ENCODE measurements around the gene RAD18. TPM values are rescaled to one million over a fixed set of nuclear protein-coding genes. Genes with fewer than 3 reads are reported as not detected.

Gene RAD18
- total RNA-seq, 2 experiments from 2014 or later = 39.9 to 44.8 TPM

DNA sequence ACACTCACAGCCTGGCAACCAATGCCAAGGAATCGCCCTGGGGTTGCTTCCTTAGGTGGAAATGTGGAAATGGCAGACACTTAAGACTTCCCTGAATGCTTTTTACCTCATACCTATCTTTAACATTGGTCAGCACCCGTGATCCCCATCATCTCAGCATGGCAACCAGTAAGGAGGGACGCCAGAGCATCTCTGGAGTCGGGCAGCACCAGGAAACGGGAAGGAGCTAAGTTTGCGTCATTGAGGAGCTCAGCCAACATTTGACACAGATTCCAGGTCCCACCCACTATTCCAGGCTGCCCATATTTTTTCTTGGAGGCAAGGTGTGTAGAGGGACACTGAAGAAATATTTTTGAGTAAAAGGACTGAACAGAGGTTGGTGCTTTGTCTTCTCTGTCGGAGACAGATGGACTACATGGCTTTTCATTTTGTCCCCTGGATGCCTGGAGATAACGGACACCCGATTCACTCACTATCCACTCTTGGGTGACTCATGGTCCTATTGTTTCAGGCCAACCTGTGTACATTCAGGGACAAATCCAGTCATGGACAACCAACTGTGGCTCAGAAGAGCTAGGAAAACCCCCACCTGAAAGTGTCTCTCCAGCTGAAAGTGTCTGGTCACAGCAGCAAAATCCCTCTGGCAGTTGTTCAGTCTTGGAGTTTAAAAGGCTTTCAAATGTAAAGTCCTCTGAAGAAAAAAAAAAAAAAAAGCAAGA, 123.5 kb downstream of the RAD18 start:
- Histone ChIP-seq H4K20me1 (ENCODE audit: insufficient read depth, low read length) (no peaks in the 10 kb centered on the region), H3K9me3 (ENCODE audit: low read length) (no peaks in the 10 kb centered on the region), H3K27ac (ENCODE audit: low read depth, low read length, poor library complexity, severe bottlenecking) (no peak overlapping the region), H3K9me2 (ENCODE audit: insufficient read depth, low read length) (no peaks in the 10 kb centered on the region), H3K36me3 (ENCODE audit: insufficient read depth, low read length) (no peaks in the 10 kb centered on the region), H2AFZ (ENCODE audit: low read length) (no peak overlapping the region), H3K4me1 (ENCODE audit: insufficient read depth, low read length, poor library complexity, severe bottlenecking) (no peaks in the 10 kb centered on the region), H3K4me3 (ENCODE audit: low read depth, low read length, poor library complexity, severe bottlenecking) (no peak overlapping the region), H3K79me2 (ENCODE audit: insufficient read depth, low read depth, low read length) (no peaks in the 10 kb centered on the region), H3K4me2 (ENCODE audit: low read length) (no peak overlapping the region)
- CTCF ChIA-PET (ENCODE audit: unreplicated experiment) = no interaction called here
- BruUV-seq (replicated peaks) = no TSS peak
- POLR2A ChIA-PET = interaction anchor here (0.6 kb wide), 2 partner anchors 241 to 440 kb away, joined by 3 to 5 read pairs; no protein-coding TSS in a partner anchor
- DNase-seq (ENCODE audit: low spot score) = no peak
- intact Hi-C loops (cut with micrococcal nuclease; ENCODE audit: unreplicated experiment) = no loop called here
- TF ChIP-seq EZH2phosphoT487 (IDR thresholded peaks at IDR 0.05; ENCODE audit: borderline replicate concordance, low read depth, low read length) = no peak
- TF ChIP-seq, protein P1, sequence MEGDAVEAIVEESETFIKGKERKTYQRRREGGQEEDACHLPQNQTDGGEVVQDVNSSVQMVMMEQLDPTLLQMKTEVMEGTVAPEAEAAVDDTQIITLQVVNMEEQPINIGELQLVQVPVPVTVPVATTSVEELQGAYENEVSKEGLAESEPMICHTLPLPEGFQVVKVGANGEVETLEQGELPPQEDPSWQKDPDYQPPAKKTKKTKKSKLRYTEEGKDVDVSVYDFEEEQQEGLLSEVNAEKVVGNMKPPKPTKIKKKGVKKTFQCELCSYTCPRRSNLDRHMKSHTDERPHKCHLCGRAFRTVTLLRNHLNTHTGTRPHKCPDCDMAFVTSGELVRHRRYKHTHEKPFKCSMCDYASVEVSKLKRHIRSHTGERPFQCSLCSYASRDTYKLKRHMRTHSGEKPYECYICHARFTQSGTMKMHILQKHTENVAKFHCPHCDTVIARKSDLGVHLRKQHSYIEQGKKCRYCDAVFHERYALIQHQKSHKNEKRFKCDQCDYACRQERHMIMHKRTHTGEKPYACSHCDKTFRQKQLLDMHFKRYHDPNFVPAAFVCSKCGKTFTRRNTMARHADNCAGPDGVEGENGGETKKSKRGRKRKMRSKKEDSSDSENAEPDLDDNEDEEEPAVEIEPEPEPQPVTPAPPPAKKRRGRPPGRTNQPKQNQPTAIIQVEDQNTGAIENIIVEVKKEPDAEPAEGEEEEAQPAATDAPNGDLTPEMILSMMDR (conservative IDR thresholded peaks at IDR 0.05; ENCODE audit: low read length) = no peak

DNA sequence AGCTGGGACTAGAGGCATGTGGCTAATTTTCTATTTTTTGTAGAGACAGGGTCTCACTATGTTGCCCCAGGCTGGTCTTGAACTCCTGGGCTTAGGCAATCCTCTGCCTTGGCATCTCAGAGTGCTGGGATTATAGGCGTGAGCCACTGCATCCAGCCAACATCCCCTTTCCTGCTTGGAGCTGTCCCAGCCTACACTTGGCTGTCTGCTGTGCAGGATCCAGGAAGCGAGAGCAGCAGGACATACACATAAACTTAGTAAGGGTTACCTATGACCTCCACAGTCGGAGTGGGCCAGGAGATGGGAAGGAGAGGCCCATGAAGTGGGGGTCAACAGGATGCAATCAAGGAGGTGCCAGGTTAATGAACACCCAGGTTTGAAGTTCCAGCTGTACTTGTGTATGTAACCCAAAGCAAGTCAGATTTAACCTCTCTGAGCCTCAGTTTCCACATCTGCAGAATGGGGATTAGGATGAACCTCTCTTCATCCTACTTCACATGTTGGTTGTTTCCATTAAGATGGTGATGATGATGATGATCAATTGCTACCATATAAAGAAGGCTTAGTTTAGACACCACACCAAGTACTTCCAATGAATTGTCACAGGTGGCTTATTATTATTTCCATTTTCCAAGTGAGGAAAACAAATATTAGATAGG, 124.4 kb downstream of the RAD18 start:
- ChIA-PET CTCF (ENCODE audit: unreplicated experiment) (no interaction called here), POLR2A (no interaction called here)
- Histone ChIP-seq H3K9me2 (ENCODE audit: insufficient read depth, low read length) (no peaks in the 10 kb centered on the region), H3K4me1 (ENCODE audit: insufficient read depth, low read length, poor library complexity, severe bottlenecking) (no peaks in the 10 kb centered on the region), H3K4me3 (ENCODE audit: low read depth, low read length, poor library complexity, severe bottlenecking) (no peak overlapping the region), H3K4me2 (ENCODE audit: low read length) (no peak overlapping the region), H3K9me3 (ENCODE audit: low read length) (no peaks in the 10 kb centered on the region), H3K79me2 (ENCODE audit: insufficient read depth, low read depth, low read length) (no peaks in the 10 kb centered on the region), H3K27ac (ENCODE audit: low read depth, low read length, poor library complexity, severe bottlenecking) (no peak overlapping the region), H2AFZ (ENCODE audit: low read length) (no peak overlapping the region), H3K36me3 (ENCODE audit: insufficient read depth, low read length) (no peaks in the 10 kb centered on the region), H4K20me1 (ENCODE audit: insufficient read depth, low read length) (no peaks in the 10 kb centered on the region)
- TF ChIP-seq, protein P1 (conservative IDR thresholded peaks at IDR 0.05; ENCODE audit: low read length) = no peak
- TF ChIP-seq EZH2phosphoT487 (IDR thresholded peaks at IDR 0.05; ENCODE audit: borderline replicate concordance, low read depth, low read length) = no peak
- intact Hi-C loops (cut with micrococcal nuclease; ENCODE audit: unreplicated experiment) = no loop called here
- no peak for DNase-seq (ENCODE audit: low spot score)
- BruUV-seq (replicated peaks) = no TSS peak

DNA sequence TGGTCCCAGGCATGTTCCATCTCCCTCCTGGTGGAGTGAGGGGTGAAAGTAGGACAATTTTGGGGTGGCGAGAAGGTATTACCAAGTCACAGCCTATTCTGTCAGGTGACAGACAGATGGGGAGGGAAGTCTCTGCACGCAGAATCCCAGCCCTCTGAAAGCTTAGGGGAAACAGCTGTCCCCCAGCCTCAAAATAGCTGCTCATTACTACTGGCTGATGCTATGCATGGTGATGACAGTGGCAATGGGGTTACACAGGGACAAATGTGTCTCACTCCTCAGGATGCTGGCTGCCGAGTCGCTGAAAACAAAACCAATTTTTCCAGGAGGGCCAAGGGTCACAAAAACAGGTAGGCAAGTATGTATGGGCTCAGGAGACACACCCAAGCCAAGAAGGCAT, 125.0 kb downstream of the RAD18 start:
- DNase-seq (ENCODE audit: low spot score) = no peak
- Histone ChIP-seq H3K27ac (ENCODE audit: low read depth, low read length, poor library complexity, severe bottlenecking) (no peak overlapping the region), H3K79me2 (ENCODE audit: insufficient read depth, low read depth, low read length) (no peaks in the 10 kb centered on the region), H4K20me1 (ENCODE audit: insufficient read depth, low read length) (no peaks in the 10 kb centered on the region), H3K9me2 (ENCODE audit: insufficient read depth, low read length) (no peaks in the 10 kb centered on the region), H2AFZ (ENCODE audit: low read length) (no peak overlapping the region), H3K4me3 (ENCODE audit: low read depth, low read length, poor library complexity, severe bottlenecking) (no peak overlapping the region), H3K4me1 (ENCODE audit: insufficient read depth, low read length, poor library complexity, severe bottlenecking) (no peaks in the 10 kb centered on the region), H3K4me2 (ENCODE audit: low read length) (no peak overlapping the region), H3K9me3 (ENCODE audit: low read length) (no peaks in the 10 kb centered on the region), H3K36me3 (ENCODE audit: insufficient read depth, low read length) (no peaks in the 10 kb centered on the region)
- ChIA-PET CTCF (ENCODE audit: unreplicated experiment) (no interaction called here), POLR2A (no interaction called here)
- intact Hi-C loops (cut with micrococcal nuclease; ENCODE audit: unreplicated experiment) = no loop called here
- no TSS peak for BruUV-seq (replicated peaks)
- TF ChIP-seq, protein P1 (conservative IDR thresholded peaks at IDR 0.05; ENCODE audit: low read length) = no peak
